Omental fat pad (tissue), 4 donors: ENCODE results near the gene GJB4. TPM values are rescaled to one million over a fixed set of nuclear protein-coding genes. Genes with fewer than 3 reads are reported as not detected.

Experiments
- ATAC-seq: fragments of 150-250 bp; one replicate; pipeline ENCODE4 v1.9.1; 2016; ENCODE audit warnings: mild to moderate bottlenecking, moderate library complexity; ENCODE audit not compliant: low FRiP score
- DNase-seq: peaks from one replicate; pipeline ENCODE4 v3.0.0-alpha.2; 2019; ENCODE audit warnings: low spot score
- total RNA-seq, 4 donors: library from RNA; depleted of rRNA; stranded (reverse); fragments of >200 nt; gene quantifications; one replicate each; pipeline ENCODE4 v1.1.0, GENCODE V29; 2016
- TF ChIP-seq, protein P1 (sequence below), 3 donors: fragments of 450-650 bp; IDR thresholded peaks; one replicate each; pipeline ENCODE4 v1.5.1; 2016 to 2017; ENCODE audit warnings: antibody characterized with exemption in 3 of 3, mild to moderate bottlenecking in 3 of 3, moderate library complexity in 2 of 3

Gene GJB4
- total RNA-seq, 4 donors from 2014 or later: not detected

DNA sequence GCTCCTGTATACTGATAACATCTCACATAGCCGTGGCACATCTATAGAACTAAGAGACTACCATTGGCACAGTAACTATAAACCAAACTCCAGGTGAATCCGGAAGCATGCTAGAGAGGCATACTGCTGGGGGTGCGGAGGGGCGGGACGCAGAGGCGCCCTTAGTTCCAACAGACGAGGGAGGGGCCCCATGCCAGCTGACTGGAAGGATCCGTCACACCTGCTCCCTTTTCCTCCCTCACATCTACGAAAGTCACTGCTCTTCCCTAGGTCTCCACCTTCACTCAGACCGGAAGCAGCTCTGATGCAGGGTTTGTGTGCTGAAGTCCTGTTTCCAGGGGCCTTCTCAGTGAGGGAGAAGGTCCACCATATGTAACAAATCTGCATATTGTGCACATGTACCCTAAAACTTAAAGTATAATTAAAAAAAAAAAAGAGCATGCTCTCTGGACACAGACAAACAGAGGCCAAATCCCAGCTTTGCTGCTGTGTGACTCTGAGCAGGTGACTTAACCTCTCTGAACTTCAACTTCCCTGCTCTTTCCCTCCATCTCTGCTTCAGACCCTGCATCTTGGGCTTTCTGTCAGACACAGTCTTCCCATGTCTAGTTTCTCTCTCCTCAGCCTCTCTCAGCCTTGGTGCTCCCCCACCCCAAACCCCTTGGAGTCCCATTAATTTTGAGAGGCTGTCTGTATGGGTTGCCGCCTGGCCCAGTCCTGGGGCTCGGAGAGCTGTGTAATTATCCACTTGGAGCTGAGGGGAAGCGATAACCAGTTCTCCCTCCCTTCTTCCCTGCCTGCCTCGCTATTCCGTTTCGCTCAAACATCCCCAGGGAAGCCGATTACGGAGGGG, 12.5 kb upstream of the GJB4 start:
- no peak for ATAC-seq
- DNase-seq: no peak
- TF ChIP-seq, protein P1, sequence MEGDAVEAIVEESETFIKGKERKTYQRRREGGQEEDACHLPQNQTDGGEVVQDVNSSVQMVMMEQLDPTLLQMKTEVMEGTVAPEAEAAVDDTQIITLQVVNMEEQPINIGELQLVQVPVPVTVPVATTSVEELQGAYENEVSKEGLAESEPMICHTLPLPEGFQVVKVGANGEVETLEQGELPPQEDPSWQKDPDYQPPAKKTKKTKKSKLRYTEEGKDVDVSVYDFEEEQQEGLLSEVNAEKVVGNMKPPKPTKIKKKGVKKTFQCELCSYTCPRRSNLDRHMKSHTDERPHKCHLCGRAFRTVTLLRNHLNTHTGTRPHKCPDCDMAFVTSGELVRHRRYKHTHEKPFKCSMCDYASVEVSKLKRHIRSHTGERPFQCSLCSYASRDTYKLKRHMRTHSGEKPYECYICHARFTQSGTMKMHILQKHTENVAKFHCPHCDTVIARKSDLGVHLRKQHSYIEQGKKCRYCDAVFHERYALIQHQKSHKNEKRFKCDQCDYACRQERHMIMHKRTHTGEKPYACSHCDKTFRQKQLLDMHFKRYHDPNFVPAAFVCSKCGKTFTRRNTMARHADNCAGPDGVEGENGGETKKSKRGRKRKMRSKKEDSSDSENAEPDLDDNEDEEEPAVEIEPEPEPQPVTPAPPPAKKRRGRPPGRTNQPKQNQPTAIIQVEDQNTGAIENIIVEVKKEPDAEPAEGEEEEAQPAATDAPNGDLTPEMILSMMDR (IDR thresholded peaks at IDR 0.05): no peak

DNA sequence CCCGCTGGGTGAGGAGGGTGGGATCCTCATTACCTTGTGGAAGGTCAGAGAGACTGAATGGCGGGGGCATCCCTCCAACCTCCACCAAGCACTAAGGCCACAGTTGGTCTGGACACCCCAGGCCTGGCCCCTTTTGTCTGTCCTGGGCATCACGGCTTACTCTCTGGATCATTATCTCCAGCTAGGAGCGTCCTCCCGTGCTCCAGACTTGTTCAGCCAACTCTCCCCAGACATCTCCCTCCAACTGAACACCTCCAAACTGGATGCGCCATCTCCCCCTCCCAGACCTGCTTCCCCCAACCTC, 11.9 kb upstream of the GJB4 start:
- DNase-seq: no peak
- TF ChIP-seq, protein P1 (IDR thresholded peaks at IDR 0.05): no peak
- no peak for ATAC-seq

DNA sequence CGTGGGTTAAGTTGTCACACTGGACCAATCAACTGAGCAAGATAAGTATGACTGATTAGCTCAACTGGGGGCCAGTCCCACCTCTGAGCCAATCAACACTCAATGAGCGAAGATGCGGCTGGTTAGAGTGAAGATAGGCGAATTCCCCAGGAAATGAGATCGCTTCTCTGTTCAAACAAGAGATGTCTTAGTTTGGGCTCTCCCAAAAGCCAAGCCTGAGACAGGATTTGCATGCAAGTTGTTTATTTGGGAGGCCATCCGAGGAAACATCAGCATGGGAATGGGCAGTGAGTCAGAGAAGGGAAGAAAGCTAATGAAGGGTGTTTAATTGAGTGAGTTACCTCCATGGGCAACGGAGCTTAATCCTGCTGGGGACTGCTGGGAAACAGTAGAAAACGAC, 9.5 kb upstream of the GJB4 start:
- TF ChIP-seq, protein P1 (IDR thresholded peaks at IDR 0.05): no peak
- DNase-seq (no peak), ATAC-seq (no peak)

DNA sequence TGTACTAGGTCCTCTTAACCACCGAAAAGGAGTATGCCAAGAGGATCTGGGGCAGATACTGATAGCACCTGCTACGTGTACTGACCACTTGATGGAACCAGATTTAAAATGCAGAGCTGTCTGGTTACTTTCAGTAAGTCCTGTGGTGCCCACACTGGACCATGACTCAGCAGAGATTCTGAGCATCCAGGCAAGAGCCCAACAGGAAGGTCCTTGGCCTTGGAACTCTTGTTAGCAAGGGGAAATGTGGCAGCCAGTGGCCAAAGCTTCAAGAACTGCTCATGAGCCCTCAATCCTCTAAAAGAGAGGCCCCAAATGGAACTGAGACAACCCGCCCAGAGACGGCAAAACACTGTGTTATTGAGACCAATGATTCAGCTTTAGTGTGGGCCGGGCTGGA, 8.9 kb upstream of the GJB4 start:
- TF ChIP-seq, protein P1 (IDR thresholded peaks at IDR 0.05): no peak
- ATAC-seq (no peak), DNase-seq (no peak)

DNA sequence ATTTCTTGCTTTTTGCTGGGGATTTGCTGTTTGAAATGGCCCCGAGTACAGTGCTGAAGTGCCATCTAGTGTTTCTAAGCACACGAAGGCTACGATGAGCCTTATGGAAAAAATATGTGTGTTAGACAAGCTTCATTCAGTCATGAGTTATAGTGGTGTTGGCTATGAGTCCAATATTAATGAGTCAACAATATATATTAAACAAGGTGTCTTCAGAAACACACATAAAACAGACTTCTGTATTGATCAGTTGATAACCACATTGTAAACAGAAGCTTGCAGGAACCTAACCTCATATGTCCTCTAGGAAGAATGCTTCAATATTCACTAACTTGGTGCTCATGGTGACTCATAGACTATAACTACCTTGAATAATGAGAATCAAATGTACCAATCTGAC, 6.4 kb upstream of the GJB4 start:
- ATAC-seq: no peak
- TF ChIP-seq, protein P1 (IDR thresholded peaks at IDR 0.05): no peak
- DNase-seq: no peak

DNA sequence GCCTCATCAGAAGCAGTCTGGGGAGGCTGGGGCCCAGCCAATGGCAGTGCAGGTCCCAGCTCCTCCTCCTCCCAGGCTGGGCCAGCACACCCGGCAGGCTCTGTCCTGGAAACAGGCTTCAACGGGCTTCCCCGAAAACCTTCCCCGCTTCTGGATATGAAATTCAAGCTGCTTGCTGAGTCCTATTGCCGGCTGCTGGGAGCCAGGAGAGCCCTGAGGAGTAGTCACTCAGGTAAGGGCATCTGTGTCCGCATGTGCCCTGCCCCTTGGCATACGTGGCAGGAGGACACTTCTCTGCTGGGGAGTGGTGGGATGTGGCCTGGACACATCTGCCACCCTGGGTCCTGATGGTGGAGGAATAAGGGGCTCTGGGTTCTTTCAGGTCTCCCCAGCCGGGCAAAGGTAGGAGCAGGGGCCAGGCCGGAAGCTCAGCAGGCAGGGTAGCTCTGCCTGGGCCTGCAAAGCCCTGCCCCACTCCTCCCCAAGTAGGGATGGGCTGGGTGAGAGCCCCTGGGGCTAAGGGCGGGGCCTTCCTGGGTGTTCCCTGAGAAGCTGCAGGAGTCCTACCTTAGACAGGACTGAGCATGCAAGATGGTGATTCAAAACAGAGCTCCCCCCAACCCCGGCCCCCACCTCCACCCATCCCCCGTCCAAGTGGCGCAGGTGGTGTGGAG, 4.4 kb upstream of the GJB4 start, which contains the start of gene GJB5:
TSS of gene GJB5 (plus strand) at position 84 of the 674 bp plus-strand sequence. CDS start 2,284 bp downstream, outside the sequence.
- ATAC-seq: no peak
- TF ChIP-seq, protein P1 (IDR thresholded peaks at IDR 0.05): no peak

DNA sequence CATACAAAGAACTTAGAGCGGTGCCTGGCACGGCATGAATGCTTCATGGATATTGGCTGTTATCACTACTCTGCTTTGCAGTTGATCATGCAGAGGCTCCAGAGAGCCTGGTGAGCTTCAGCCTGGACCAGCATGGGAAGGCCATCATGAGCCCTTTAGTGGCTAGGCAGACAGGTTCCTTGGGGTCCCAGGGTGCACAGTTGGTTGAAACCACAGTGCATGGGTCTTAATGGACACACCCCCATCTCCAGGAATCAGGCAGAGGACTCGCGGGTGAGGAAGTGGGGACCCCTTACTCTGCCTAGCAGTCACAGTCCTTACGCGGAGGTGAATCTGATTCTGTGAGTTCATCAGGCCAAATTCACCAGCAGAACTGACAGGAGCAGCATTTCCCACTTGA, 3.6 kb upstream of the GJB4 start:
- DNase-seq (no peak), ATAC-seq (no peak)
- TF ChIP-seq, protein P1 (IDR thresholded peaks at IDR 0.05): no peak

More for the DNA sequence above, 4.4 kb upstream of the GJB4 start, which contains the start of gene GJB5:
- no peak for DNase-seq
